ENCODE data around the gene TPSAB1. TPM values are rescaled to one million over a fixed set of nuclear protein-coding genes. Genes with fewer than 3 reads are reported as not detected.

Gene TPSAB1
- total RNA-seq, 1 experiment from 2014 or later = not detected

GRCh38 chr16:1220098-1220728 is 20.3 kb upstream of the TPSAB1 start:
- Mint-ChIP-seq H3K27ac (ENCODE audit: low read depth, unreplicated experiment) (no peak overlapping the region), H3K4me3 (ENCODE audit: unreplicated experiment) (no peak overlapping the region), H3K9me3 (ENCODE audit: unreplicated experiment) (no peaks in the 10 kb centered on the region), H3K27me3 (ENCODE audit: insufficient read depth, unreplicated experiment) (peaks cover 59% of the 10 kb centered on the region), H3K4me1 (ENCODE audit: insufficient read depth, unreplicated experiment) (peaks cover 5% of the 10 kb centered on the region), H3K36me3 (ENCODE audit: insufficient read depth, unreplicated experiment) (no peaks in the 10 kb centered on the region)
- no peak for TF ChIP-seq CTCF (IDR thresholded peaks at IDR 0.05; ENCODE audit: unreplicated experiment)
- no peak for DNase-seq (ENCODE audit: unreplicated experiment)
- BruUV-seq (replicated peaks) = no TSS peak
- ChIA-PET CTCF (interaction anchor here (0.5 kb wide), 1 partner anchor 113 kb away, joined by 3 read pairs; no protein-coding TSS in a partner anchor), POLR2A (no interaction called here)
- intact Hi-C loops (cut with micrococcal nuclease) = no loop called here

- H3K9me3 Mint-ChIP-seq (ENCODE audit: unreplicated experiment) = no peaks in the 10 kb centered on the region
- no peak overlapping the region for H3K4me3 Mint-ChIP-seq (ENCODE audit: unreplicated experiment)
- CTCF ChIA-PET = interaction anchor here (0.5 kb wide), 1 partner anchor 114 kb away, joined by 3 read pairs; no protein-coding TSS in a partner anchor
- H3K27me3 Mint-ChIP-seq (ENCODE audit: insufficient read depth, unreplicated experiment) = peaks cover 59% of the 10 kb centered on the region
- intact Hi-C loops (cut with micrococcal nuclease) = no loop called here
- peaks cover 5% of the 10 kb centered on the region for H3K4me1 Mint-ChIP-seq (ENCODE audit: insufficient read depth, unreplicated experiment)
- no peak overlapping the region for H3K27ac Mint-ChIP-seq (ENCODE audit: low read depth, unreplicated experiment)
- no TSS peak for BruUV-seq (replicated peaks)
- no peaks in the 10 kb centered on the region for H3K36me3 Mint-ChIP-seq (ENCODE audit: insufficient read depth, unreplicated experiment)
- POLR2A ChIA-PET = no interaction called here
- no peak for TF ChIP-seq CTCF (IDR thresholded peaks at IDR 0.05; ENCODE audit: unreplicated experiment)
- no peak for DNase-seq (ENCODE audit: unreplicated experiment)
These were observed 19.5 kb upstream of the TPSAB1 start for GRCh38 chr16:1220841-1221627.

DNA sequence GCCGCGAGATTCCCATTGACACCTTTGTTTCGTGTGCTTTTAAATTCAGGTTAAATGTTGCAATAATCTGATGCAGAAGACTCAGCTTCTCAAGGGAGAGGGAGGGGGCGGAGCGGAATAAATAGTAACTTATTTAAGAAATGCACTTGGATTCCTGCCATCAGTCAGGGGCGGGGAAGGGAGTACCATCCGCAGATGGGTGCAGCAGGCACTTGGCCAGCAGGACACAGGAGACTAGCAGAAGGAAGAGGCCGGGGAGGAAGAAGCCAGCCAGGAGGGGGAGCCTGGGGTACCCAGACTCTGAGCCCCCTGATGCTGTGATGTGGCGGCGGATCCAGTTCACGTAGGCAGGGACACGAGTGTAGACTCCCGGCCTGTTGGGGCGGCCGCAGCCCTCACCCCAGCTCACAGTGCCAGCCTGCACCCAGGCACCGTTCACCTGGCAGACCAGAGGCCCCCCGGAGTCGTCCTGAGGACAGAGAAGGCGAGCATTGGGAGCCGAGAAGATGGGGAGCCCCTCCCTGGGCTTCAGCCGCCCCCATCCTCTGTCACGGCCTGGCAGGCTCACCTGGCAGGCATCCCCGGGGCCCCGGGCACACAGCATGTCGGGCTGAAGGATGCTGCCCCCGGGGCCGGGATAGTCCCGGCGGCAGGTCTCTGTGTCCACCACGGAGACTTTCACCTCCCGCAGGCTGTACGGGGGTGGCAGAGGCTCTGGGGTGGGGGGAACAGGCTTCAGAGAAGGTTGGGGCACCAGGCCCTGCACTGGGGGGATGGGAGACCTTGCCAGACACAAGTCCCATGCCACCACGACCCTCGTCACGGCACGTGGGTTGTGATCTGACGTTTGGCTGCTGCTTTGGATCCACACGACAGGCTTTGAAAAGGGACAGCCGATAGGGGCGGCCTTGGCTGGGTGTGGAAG is 18.6 kb upstream of the TPSAB1 start:
- Mint-ChIP-seq H3K4me3 (ENCODE audit: unreplicated experiment) (no peak overlapping the region), H3K27ac (ENCODE audit: low read depth, unreplicated experiment) (no peak overlapping the region), H3K36me3 (ENCODE audit: insufficient read depth, unreplicated experiment) (no peaks in the 10 kb centered on the region), H3K27me3 (ENCODE audit: insufficient read depth, unreplicated experiment) (peaks cover 57% of the 10 kb centered on the region), H3K4me1 (ENCODE audit: insufficient read depth, unreplicated experiment) (peaks cover 5% of the 10 kb centered on the region), H3K9me3 (ENCODE audit: unreplicated experiment) (no peaks in the 10 kb centered on the region)
- ChIA-PET POLR2A (no interaction called here), CTCF (no interaction called here)
- TF ChIP-seq CTCF (IDR thresholded peaks at IDR 0.05; ENCODE audit: unreplicated experiment) = no peak
- DNase-seq (ENCODE audit: unreplicated experiment) = peak; percentile 18
- intact Hi-C loops (cut with micrococcal nuclease) = no loop called here
- no TSS peak for BruUV-seq (replicated peaks)

All from MCF 10A (cell line).